Measurements from ENCODE around the gene NPIPA5.
"Not testable (repeated sequence)": the region's sequence is repeated elsewhere in the genome, so short reads cannot be mapped to it uniquely, and the experiment has no call there.

The NPIPA5 gene

DNA sequence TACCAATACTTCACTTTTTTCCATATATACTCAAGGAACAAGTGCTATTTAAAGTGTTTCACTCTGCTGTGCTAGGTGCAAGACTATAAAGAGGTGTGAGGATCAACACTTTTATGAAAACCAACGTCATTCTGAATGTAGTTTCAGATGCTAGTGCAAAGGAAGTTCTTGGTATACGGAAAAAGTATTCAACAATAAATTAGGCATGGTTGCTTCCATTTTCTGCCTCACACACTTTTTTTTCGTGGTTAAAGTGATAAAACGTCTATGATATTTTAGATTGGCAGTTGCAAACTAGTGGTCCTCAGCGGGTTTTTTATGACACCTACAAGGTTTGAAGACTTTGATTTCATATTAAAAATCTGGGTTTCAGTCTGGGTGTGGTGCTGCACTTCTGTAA, 11.8 kb upstream of the NPIPA5 start:
- 95% methylated on average over 5 of the region's 5 CpGs for WGBS
- H3K4me1 ChIP-seq (ENCODE audit: insufficient read depth, low read length); H3K9me3 ChIP-seq (ENCODE audit: insufficient read depth, low read depth, low read length); H3K4me3 ChIP-seq (ENCODE audit: low read length); H3K27me3 ChIP-seq (ENCODE audit: insufficient read depth, low read length); H3K9ac ChIP-seq (ENCODE audit: low read depth, low read length); H3K27ac ChIP-seq (ENCODE audit: low read depth, low read length); H3K36me3 ChIP-seq (ENCODE audit: insufficient read depth, low read length): not testable (repeated sequence)

DNA sequence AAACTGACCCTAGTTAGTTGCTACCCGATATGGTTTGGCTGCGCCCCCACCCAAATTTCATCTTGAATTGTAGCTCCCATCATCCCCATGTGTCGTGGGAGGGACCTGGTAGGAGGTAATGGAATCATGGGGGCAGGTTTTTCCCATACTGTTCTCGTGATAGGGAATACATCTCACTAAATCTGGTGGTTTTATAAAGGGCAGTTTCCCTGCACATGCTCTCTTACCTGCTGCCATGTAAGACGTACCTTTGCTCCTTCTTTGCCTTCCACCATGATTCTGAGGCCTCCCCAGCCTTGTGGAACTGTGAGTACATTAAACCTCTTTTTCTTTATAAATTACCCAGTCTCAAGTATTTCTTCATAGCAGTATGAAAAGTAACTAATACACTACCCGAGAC, 10.0 kb upstream of the NPIPA5 start:
- not testable (repeated sequence) for H3K4me1 ChIP-seq (ENCODE audit: insufficient read depth, low read length); H3K9ac ChIP-seq (ENCODE audit: low read depth, low read length); H3K27ac ChIP-seq (ENCODE audit: low read depth, low read length); H3K9me3 ChIP-seq (ENCODE audit: insufficient read depth, low read depth, low read length); H3K4me3 ChIP-seq (ENCODE audit: low read length); H3K27me3 ChIP-seq (ENCODE audit: insufficient read depth, low read length); H3K36me3 ChIP-seq (ENCODE audit: insufficient read depth, low read length)
- 90% methylated on average over 4 of the region's 6 CpGs for WGBS

DNA sequence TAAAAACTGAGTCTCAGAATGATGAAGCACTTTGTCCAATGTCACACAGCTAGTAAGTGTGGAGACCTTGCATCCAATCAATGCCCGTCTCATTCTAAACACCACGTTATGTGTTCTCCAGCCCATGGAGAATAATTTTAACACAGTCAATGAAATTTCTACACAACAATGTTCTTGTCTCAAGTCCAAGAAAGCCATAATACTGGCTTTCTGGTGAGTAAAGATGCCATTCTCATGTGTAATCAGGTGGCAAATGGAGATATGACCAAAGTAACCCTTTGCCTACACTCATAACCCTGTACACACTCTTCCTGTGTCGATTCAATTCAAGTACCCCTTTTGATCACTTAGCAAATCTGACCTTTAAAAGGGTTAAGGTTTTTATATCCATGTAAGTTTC, 4.7 kb upstream of the NPIPA5 start:
- not testable (repeated sequence) for H3K27ac ChIP-seq (ENCODE audit: low read depth, low read length); H3K9ac ChIP-seq (ENCODE audit: low read depth, low read length); H3K4me3 ChIP-seq (ENCODE audit: low read length); H3K27me3 ChIP-seq (ENCODE audit: insufficient read depth, low read length); H3K4me1 ChIP-seq (ENCODE audit: insufficient read depth, low read length); H3K9me3 ChIP-seq (ENCODE audit: insufficient read depth, low read depth, low read length); H3K36me3 ChIP-seq (ENCODE audit: insufficient read depth, low read length)
- WGBS = no CpG with 5 or more reads among the region's 3 CpGs

DNA sequence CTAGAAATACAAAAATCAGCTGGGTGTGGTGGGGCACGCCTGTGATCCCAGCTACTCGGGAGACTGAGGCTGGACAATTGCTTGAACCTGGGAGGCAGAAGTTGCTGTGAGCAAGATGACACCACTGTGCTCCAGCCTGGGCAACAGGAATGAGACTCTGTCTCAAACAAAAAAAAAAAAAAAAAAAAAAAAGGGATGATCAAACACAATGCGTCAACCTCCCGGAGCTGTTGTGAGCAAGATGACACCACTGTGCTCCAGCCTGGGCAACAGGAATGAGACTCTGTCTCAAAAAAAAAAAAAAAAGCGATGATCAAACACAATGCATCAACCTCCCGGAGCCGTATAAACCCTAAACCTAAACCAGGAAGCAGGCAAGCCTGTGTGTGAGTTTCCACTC, 20.6 kb downstream of the NPIPA5 start:
- H3K9me3 ChIP-seq (ENCODE audit: insufficient read depth, low read depth, low read length); H3K27ac ChIP-seq (ENCODE audit: low read depth, low read length); H3K9ac ChIP-seq (ENCODE audit: low read depth, low read length); H3K4me3 ChIP-seq (ENCODE audit: low read length); H3K36me3 ChIP-seq (ENCODE audit: insufficient read depth, low read length); H3K4me1 ChIP-seq (ENCODE audit: insufficient read depth, low read length); H3K27me3 ChIP-seq (ENCODE audit: insufficient read depth, low read length): not testable (repeated sequence)
- no CpG with 5 or more reads among the region's 7 CpGs for WGBS

DNA sequence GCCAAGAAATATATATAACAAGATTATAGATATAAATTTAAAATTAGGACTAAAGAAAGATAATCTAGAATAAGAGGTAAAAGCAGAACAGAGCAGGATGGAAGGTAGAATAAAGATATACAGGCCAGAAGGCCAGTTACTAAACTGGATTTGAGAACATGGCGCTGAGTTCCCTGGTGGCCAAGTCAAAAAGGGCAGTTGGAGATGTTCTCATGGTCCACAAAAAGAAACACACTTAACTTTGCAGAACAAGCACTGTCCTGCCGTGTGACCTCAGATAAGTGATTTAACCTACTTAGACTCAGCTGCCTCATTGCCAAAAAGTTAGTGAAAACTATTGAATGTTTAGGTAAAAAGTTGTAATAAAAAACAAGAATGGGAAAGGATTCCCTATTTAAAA, 23.2 kb downstream of the NPIPA5 start:
- H3K4me3 ChIP-seq (ENCODE audit: low read length); H3K27ac ChIP-seq (ENCODE audit: low read depth, low read length); H3K9ac ChIP-seq (ENCODE audit: low read depth, low read length); H3K36me3 ChIP-seq (ENCODE audit: insufficient read depth, low read length); H3K27me3 ChIP-seq (ENCODE audit: insufficient read depth, low read length); H3K9me3 ChIP-seq (ENCODE audit: insufficient read depth, low read depth, low read length); H3K4me1 ChIP-seq (ENCODE audit: insufficient read depth, low read length): not testable (repeated sequence)
- no CpG with 5 or more reads among the region's 2 CpGs for whole genome bisulfite sequencing

DNA sequence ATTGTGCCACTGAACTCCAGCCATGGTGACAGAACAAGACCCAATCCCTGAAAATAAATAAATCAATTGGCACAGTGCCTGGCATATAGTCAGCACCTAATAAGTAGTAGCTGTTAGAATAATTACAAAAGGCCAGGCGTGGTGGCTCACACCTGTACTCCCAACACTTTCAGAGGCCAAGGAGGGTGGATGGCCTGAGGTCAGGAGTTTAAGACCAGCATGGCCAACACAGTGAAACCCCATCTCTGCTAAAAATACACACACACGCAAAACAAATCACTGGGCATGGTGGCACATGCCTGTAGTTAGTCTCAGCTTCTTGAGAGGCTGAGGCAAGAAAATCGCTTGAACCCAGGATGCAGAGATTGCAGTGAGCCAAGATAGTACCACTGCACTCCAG, 25.2 kb downstream of the NPIPA5 start:
- not testable (repeated sequence) for H3K27ac ChIP-seq (ENCODE audit: low read depth, low read length); H3K9me3 ChIP-seq (ENCODE audit: insufficient read depth, low read depth, low read length); H3K4me1 ChIP-seq (ENCODE audit: insufficient read depth, low read length); H3K4me3 ChIP-seq (ENCODE audit: low read length); H3K27me3 ChIP-seq (ENCODE audit: insufficient read depth, low read length); H3K36me3 ChIP-seq (ENCODE audit: insufficient read depth, low read length); H3K9ac ChIP-seq (ENCODE audit: low read depth, low read length)
- WGBS = 100% methylated on average over 1 of the region's 3 CpGs

DNA sequence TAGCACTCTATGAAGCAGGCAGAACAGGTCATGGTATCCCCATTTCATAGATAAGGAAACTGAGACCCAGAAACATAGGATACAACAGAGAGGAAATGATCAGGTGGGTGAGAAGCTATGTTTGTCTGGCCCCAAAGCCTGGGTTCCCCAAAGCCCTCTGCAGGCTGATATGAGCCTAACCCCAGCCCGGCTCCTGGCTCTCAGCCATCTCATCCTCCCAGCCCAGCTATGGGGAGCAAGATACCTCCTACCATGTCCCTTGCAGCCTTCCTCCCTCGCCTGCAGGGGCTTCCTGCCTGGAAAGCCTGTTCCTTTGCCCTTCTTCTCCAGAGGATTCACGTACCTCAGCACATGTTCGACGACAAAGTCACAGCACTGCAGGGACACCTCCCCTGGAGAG, 26.3 kb downstream of the NPIPA5 start:
- H3K36me3 ChIP-seq (ENCODE audit: insufficient read depth, low read length); H3K9ac ChIP-seq (ENCODE audit: low read depth, low read length); H3K27me3 ChIP-seq (ENCODE audit: insufficient read depth, low read length); H3K4me3 ChIP-seq (ENCODE audit: low read length); H3K4me1 ChIP-seq (ENCODE audit: insufficient read depth, low read length); H3K9me3 ChIP-seq (ENCODE audit: insufficient read depth, low read depth, low read length); H3K27ac ChIP-seq (ENCODE audit: low read depth, low read length): not testable (repeated sequence)
- no CpG with 5 or more reads among the region's 5 CpGs for WGBS

DNA sequence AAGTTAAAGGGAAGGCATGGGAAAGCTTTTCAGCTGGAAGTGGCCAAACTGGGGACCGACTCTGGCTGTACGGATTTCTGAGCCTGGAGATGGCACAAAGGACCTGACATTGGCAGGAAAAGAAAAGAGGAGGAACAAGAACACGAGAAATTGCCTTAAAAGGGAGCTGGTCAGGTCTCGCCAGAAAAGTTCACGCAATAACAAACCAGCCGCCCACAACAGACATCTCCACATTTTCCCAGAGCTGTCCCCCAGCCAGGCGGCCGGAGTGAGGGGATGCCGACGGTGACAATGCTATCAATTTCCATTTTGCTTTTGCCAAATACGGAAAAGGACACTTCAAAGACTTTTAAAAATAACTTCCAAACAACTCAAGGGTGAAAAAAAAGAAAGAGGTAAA, 26.8 kb downstream of the NPIPA5 start:
- H3K4me3 ChIP-seq (ENCODE audit: low read length); H3K9me3 ChIP-seq (ENCODE audit: insufficient read depth, low read depth, low read length); H3K27ac ChIP-seq (ENCODE audit: low read depth, low read length); H3K27me3 ChIP-seq (ENCODE audit: insufficient read depth, low read length); H3K36me3 ChIP-seq (ENCODE audit: insufficient read depth, low read length); H3K4me1 ChIP-seq (ENCODE audit: insufficient read depth, low read length); H3K9ac ChIP-seq (ENCODE audit: low read depth, low read length): not testable (repeated sequence)
- WGBS = no CpG with 5 or more reads among the region's 11 CpGs

DNA sequence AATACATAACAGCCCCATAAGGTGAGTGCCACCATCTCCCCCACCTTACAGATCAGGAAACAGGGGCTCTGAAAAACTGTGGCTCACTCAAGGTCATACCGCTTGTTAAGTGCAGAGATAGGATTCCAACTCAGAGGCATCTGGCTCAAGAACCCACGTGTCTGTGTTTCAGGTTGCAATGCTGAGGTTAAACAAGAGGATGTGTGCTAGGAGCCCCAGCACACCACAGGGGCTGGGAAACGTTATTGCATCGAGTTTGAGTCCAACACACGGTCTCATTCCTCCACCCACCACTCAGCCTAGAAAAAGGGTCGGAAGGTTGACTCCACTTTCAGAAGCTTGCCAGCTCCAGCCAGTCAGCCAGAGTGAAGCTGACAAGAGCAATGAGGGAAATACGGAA, 29.4 kb downstream of the NPIPA5 start:
- H3K9me3 ChIP-seq (ENCODE audit: insufficient read depth, low read depth, low read length); H3K9ac ChIP-seq (ENCODE audit: low read depth, low read length); H3K4me3 ChIP-seq (ENCODE audit: low read length); H3K27ac ChIP-seq (ENCODE audit: low read depth, low read length); H3K4me1 ChIP-seq (ENCODE audit: insufficient read depth, low read length); H3K36me3 ChIP-seq (ENCODE audit: insufficient read depth, low read length); H3K27me3 ChIP-seq (ENCODE audit: insufficient read depth, low read length): not testable (repeated sequence)
- no CpG with 5 or more reads among the region's 7 CpGs for WGBS

DNA sequence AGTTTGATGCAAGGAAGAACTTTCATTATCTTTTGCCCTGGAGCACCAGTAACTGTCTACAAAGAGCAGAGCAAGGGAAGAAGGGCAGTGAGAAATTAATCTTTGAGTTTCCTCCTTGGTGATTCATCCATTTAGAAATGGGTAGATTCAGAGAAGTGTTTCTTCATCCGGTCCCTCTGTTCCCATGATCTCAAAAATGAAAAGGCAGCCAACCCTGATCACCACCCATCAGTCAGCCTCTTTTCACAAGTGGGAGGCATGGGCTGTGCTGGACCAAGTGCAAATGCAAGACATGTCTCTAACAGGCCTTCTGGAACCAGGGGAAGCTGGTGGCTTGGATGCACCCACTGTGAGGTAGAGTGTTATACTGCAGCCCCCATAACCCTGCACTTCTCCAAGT, 35.8 kb downstream of the NPIPA5 start:
- not testable (repeated sequence) for H3K9ac ChIP-seq (ENCODE audit: low read depth, low read length); H3K9me3 ChIP-seq (ENCODE audit: insufficient read depth, low read depth, low read length); H3K27me3 ChIP-seq (ENCODE audit: insufficient read depth, low read length); H3K4me1 ChIP-seq (ENCODE audit: insufficient read depth, low read length); H3K36me3 ChIP-seq (ENCODE audit: insufficient read depth, low read length); H3K4me3 ChIP-seq (ENCODE audit: low read length); H3K27ac ChIP-seq (ENCODE audit: low read depth, low read length)
- WGBS = no CpG with 5 or more reads among the region's 1 CpG

DNA sequence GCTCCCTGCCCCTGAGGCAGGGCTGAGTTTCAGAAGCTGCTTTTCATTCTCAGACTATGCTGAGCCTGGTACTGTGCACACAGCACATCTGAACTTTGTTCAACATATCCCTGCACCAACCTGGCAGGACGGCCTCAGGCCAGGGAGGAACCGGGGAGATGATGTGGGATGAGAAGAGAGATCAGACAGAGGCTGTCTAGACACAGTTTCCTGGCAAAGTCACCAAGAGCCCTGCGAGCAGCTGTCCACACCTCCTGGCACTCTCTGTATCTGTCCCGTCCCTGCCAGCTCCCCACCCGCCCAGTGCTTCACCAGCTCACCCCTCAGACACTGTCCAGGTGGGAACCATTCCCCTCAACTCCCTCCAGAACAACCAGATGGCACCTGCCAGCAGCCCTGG, 39.1 kb downstream of the NPIPA5 start:
- H3K27me3 ChIP-seq (ENCODE audit: insufficient read depth, low read length); H3K9ac ChIP-seq (ENCODE audit: low read depth, low read length); H3K4me3 ChIP-seq (ENCODE audit: low read length); H3K36me3 ChIP-seq (ENCODE audit: insufficient read depth, low read length); H3K9me3 ChIP-seq (ENCODE audit: insufficient read depth, low read depth, low read length); H3K4me1 ChIP-seq (ENCODE audit: insufficient read depth, low read length); H3K27ac ChIP-seq (ENCODE audit: low read depth, low read length): not testable (repeated sequence)
- no CpG with 5 or more reads among the region's 5 CpGs for WGBS

DNA sequence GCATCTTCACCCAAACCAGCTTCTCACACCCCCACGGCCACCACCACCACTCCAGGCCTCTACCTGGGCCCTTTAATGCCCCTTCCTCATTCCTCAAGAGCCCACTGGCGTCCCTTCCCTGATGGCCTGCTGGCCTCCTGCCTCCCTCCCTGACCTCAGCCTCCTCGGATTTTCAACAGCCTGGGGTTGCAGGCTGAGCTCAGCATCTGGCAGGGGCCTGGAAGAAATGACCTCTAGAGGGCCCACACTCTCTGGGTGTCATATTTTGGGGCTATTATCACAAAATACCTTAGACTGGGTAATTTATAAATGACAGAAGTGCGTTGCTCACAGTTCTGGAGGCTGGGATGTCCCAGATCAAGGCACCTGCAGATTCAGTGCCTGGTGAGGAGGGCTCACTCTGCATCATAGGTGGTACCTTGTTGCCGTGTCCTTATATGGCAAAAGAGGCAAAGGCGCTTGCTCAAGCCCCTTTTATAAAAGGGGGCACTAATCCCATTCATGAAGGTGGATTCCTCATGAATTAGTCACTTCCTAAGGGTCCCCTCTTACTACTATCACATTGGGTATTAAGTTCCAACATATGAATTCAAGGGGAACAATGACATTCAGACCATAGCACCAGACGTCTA, 40.0 kb downstream of the NPIPA5 start:
- H3K36me3 ChIP-seq (ENCODE audit: insufficient read depth, low read length) = not testable (repeated sequence)

More for the DNA sequence above, 40.0 kb downstream of the NPIPA5 start:
- not testable (repeated sequence) for H3K9ac ChIP-seq (ENCODE audit: low read depth, low read length); H3K4me1 ChIP-seq (ENCODE audit: insufficient read depth, low read length); H3K27ac ChIP-seq (ENCODE audit: low read depth, low read length); H3K4me3 ChIP-seq (ENCODE audit: low read length); H3K9me3 ChIP-seq (ENCODE audit: insufficient read depth, low read depth, low read length); H3K27me3 ChIP-seq (ENCODE audit: insufficient read depth, low read length)
- 100% methylated on average over 1 of the region's 7 CpGs for WGBS

Data from HUES64 (cell line).